ENCODE measurements around the gene OR13D1. TPM values are rescaled to one million over a fixed set of nuclear protein-coding genes. Genes with fewer than 3 reads are reported as not detected.
"Not testable (repeated sequence)": the region's sequence is repeated elsewhere in the genome, so short reads cannot be mapped to it uniquely, and the experiment has no call there.

The OR13D1 gene
- total and polyA plus RNA-seq, 2 donors (not counting 1 experiment from before 2014, with no cell fraction given), result not detected

DNA sequence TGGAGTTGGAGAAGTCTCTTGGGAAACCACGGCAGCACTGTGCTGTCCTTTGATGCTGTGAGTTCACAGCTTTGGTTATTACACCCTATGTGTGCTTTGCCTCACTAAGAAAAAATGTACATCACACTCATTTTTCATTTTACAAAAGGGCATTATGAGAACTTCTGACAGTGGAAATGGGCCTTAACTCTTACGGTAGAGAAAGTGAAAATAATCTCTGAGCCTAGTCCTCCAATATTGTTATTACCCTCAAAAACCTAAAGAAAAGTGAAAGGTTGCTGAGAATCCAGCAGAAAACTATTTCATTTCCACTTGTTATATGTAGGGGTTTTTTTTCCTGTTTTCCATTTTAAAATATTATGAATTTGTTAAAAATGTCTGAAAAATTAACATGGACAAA is 8.2 kb upstream of the OR13D1 start:
- Histone ChIP-seq H3K27ac (ENCODE audit: low read length in 2 of 2) (no peak overlapping the region), H3K79me2 (ENCODE audit: control insufficient read depth, insufficient read depth, low read length) (no peaks in the 10 kb centered on the region), H3K4me3 (ENCODE audit: control extremely low read depth in 1 of 5, extremely low read depth in 1 of 5, insufficient read depth in 1 of 5, low read depth in 2 of 5, low read length in 4 of 5) (no peak overlapping the region), H3K9me3 (ENCODE audit: control extremely low read depth in 1 of 3, control insufficient read depth in 2 of 3, insufficient read depth in 1 of 3, low read length in 2 of 3) (no peaks in the 10 kb centered on the region), H2AFZ (ENCODE audit: insufficient read depth, low read depth, low read length, poor library complexity, severe bottlenecking) (no peak overlapping the region), H4K20me1 (ENCODE audit: control insufficient read depth, insufficient read depth, low read length, poor library complexity, severe bottlenecking) (no peaks in the 10 kb centered on the region), H3K9ac (ENCODE audit: low read length) (no peak overlapping the region), H3K4me1 (ENCODE audit: control insufficient read depth in 2 of 2, insufficient read depth in 2 of 2, low read length in 2 of 2) (peaks cover 3 to 5% of the 10 kb centered on the region in 2 donors), H3K27me3 (replicated peaks in 1 of 4; ENCODE audit: control extremely low read depth in 1 of 4, control insufficient read depth in 3 of 4, insufficient read depth in 4 of 4, low read length in 3 of 4) (no peaks in the 10 kb centered on the region), H3K4me2 (replicated peaks; ENCODE audit: low read depth, low read length, poor library complexity, severe bottlenecking) (no peak overlapping the region), H3K36me3 (replicated peaks in 1 of 2; ENCODE audit: control extremely low read depth in 1 of 2, control insufficient read depth in 1 of 2, extremely low read depth in 1 of 2, insufficient read depth in 2 of 2, low read length in 1 of 2) (no peaks in the 10 kb centered on the region)
- no peak overlapping the region for H3K27ac Mint-ChIP-seq
- no peaks in the 10 kb centered on the region for H3K27me3 Mint-ChIP-seq
- TF ChIP-seq EZH2 (IDR thresholded peaks at IDR 0.05; ENCODE audit: borderline replicate concordance, insufficient read depth, low read depth, low read length, poor library complexity, severe bottlenecking), result no peak
- TF ChIP-seq CTCF (IDR thresholded peaks at IDR 0.05), result no peak
- intact Hi-C loops (cut with micrococcal nuclease), result no loop called here
- ChIA-PET POLR2A (no interaction called here), CTCF (no interaction called here)
- H3K4me3 Mint-ChIP-seq, result no peak overlapping the region
- no peaks in the 10 kb centered on the region for H3K9me3 Mint-ChIP-seq (ENCODE audit: insufficient read depth)
- H3K4me1 Mint-ChIP-seq, result peaks cover 6% of the 10 kb centered on the region
- ATAC-seq (ENCODE audit: low read depth) (no peak), DNase-seq (no peak)
- WGBS (ENCODE audit: insufficient coverage), result no CpG with 5 or more reads among the region's 2 CpGs

GRCh38 chr9:104700306-104700705 is 6.0 kb downstream of the OR13D1 start:
- peaks cover 0 to 6% (median 0%) of the 10 kb centered on the region in 3 donors for H3K9me3 ChIP-seq (ENCODE audit: control extremely low read depth in 1 of 3, control insufficient read depth in 2 of 3, insufficient read depth in 1 of 3, low read length in 2 of 3)
- Mint-ChIP-seq H3K9me3 (ENCODE audit: insufficient read depth) (no peaks in the 10 kb centered on the region), H3K27ac (no peak overlapping the region), H3K27me3 (no peaks in the 10 kb centered on the region), H3K4me1 (no peaks in the 10 kb centered on the region), H3K4me3 (no peak overlapping the region)
- H4K20me1 ChIP-seq (ENCODE audit: control insufficient read depth, insufficient read depth, low read length, poor library complexity, severe bottlenecking), result no peaks in the 10 kb centered on the region
- H3K4me1 ChIP-seq (ENCODE audit: control insufficient read depth in 2 of 2, insufficient read depth in 2 of 2, low read length in 2 of 2), result no peaks in the 10 kb centered on the region
- ChIA-PET CTCF (no interaction called here), POLR2A (no interaction called here)
- no peaks in the 10 kb centered on the region for H3K36me3 ChIP-seq (replicated peaks in 1 of 2; ENCODE audit: control extremely low read depth in 1 of 2, control insufficient read depth in 1 of 2, extremely low read depth in 1 of 2, insufficient read depth in 2 of 2, low read length in 1 of 2)
- H2AFZ ChIP-seq (ENCODE audit: insufficient read depth, low read depth, low read length, poor library complexity, severe bottlenecking), result no peak overlapping the region
- no peaks in the 10 kb centered on the region for H3K79me2 ChIP-seq (ENCODE audit: control insufficient read depth, insufficient read depth, low read length)
- TF ChIP-seq CTCF (IDR thresholded peaks at IDR 0.05) (no peak), EZH2 (IDR thresholded peaks at IDR 0.05; ENCODE audit: borderline replicate concordance, insufficient read depth, low read depth, low read length, poor library complexity, severe bottlenecking) (no peak)
- H3K4me2 ChIP-seq (replicated peaks; ENCODE audit: low read depth, low read length, poor library complexity, severe bottlenecking), result no peak overlapping the region
- H3K9ac ChIP-seq (ENCODE audit: low read length), result no peak overlapping the region
- DNase-seq (no peak), ATAC-seq (ENCODE audit: low read depth) (no peak)
- intact Hi-C loops (cut with micrococcal nuclease), result no loop called here
- 100% methylated on average over 3 of the region's 3 CpGs for WGBS (ENCODE audit: insufficient coverage)
- H3K4me3 ChIP-seq (ENCODE audit: control extremely low read depth in 1 of 5, extremely low read depth in 1 of 5, insufficient read depth in 1 of 5, low read depth in 2 of 5, low read length in 4 of 5), result no peak overlapping the region
- no peak overlapping the region for H3K27ac ChIP-seq (ENCODE audit: low read length in 2 of 2)
- H3K27me3 ChIP-seq (replicated peaks in 1 of 4; ENCODE audit: control extremely low read depth in 1 of 4, control insufficient read depth in 3 of 4, insufficient read depth in 4 of 4, low read length in 3 of 4), result no peaks in the 10 kb centered on the region

DNA sequence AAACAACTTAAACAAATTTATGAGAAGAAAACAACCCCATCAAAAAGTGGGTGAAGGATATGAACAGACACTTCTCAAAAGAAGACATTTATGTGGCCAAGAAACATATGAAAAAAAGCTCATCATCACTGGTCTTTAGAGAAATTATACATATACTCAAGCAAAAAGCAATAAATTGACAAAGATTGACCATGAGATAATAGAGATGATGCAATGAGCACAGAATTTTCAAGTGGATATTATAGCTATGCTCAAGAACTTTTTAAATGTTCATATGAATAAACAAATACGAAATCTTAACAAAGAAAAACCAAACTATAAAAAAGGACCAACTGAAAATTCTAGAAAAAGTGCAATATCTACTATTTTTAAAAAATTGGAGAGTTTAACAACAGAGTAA is 14.4 kb downstream of the OR13D1 start:
- H3K9me3 Mint-ChIP-seq (ENCODE audit: insufficient read depth); ATAC-seq (ENCODE audit: low read depth); H3K27ac Mint-ChIP-seq; H3K27me3 Mint-ChIP-seq; H3K9ac ChIP-seq (ENCODE audit: low read length); H3K4me2 ChIP-seq (replicated peaks; ENCODE audit: low read depth, low read length, poor library complexity, severe bottlenecking); H2AFZ ChIP-seq (ENCODE audit: insufficient read depth, low read depth, low read length, poor library complexity, severe bottlenecking); H3K9me3 ChIP-seq (ENCODE audit: control extremely low read depth in 1 of 3, control insufficient read depth in 2 of 3, insufficient read depth in 1 of 3, low read length in 2 of 3); H3K4me3 ChIP-seq (ENCODE audit: control extremely low read depth in 1 of 5, extremely low read depth in 1 of 5, insufficient read depth in 1 of 5, low read depth in 2 of 5, low read length in 4 of 5); CTCF ChIA-PET; DNase-seq; H3K36me3 ChIP-seq (replicated peaks in 1 of 2; ENCODE audit: control extremely low read depth in 1 of 2, control insufficient read depth in 1 of 2, extremely low read depth in 1 of 2, insufficient read depth in 2 of 2, low read length in 1 of 2); intact Hi-C loops (cut with micrococcal nuclease); H3K27ac ChIP-seq (ENCODE audit: low read length in 2 of 2); POLR2A ChIA-PET; H3K27me3 ChIP-seq (replicated peaks in 1 of 4; ENCODE audit: control extremely low read depth in 1 of 4, control insufficient read depth in 3 of 4, insufficient read depth in 4 of 4, low read length in 3 of 4); H3K4me1 ChIP-seq (ENCODE audit: control insufficient read depth in 2 of 2, insufficient read depth in 2 of 2, low read length in 2 of 2); H3K4me3 Mint-ChIP-seq; H3K79me2 ChIP-seq (ENCODE audit: control insufficient read depth, insufficient read depth, low read length); H3K4me1 Mint-ChIP-seq; H4K20me1 ChIP-seq (ENCODE audit: control insufficient read depth, insufficient read depth, low read length, poor library complexity, severe bottlenecking): not testable (repeated sequence)
- no CpG with 5 or more reads among the region's 1 CpG for WGBS (ENCODE audit: insufficient coverage)
